Ovary (tissue), 9 donors: ENCODE data around the gene KLHL5. TPM values are rescaled to one million over a fixed set of nuclear protein-coding genes. Genes with fewer than 3 reads are reported as not detected.

ENCODE experiments used
- DNase-seq, 5 donors: peaks; one replicate each; pipeline ENCODE4 v3.0.0-alpha.2; 2019 to 2020
- H3K27ac ChIP-seq, 2 donors: fragments of 200-600 bp; one replicate each; pipeline versions ENCODE4 v1.5.1 to v1.8.0; 2019 to 2022
- H3K27me3 ChIP-seq: fragments of 200-600 bp; one replicate; pipeline ENCODE4 v1.8.0; 2022
- H3K36me3 ChIP-seq: fragments of 200-600 bp; sonication (generic); one replicate; pipeline ENCODE4 v1.5.1; 2019
- H3K4me1 ChIP-seq: one replicate; pipeline ENCODE4 v1.8.1; 2013; ENCODE audit warnings: mild to moderate bottlenecking, moderate library complexity; ENCODE audit not compliant: insufficient read depth
- H3K4me3 ChIP-seq: fragments of 200-600 bp; sonication (generic); one replicate; pipeline ENCODE4 v1.5.1; 2017
- H3K9me3 ChIP-seq, 2 donors: fragments of 200-600 bp in 1 of 2; sonication (generic) in 1 of 2; one replicate each; pipeline versions ENCODE4 v1.5.1 to v1.8.1; 2013 to 2019; ENCODE audit warnings: mild to moderate bottlenecking in 1 of 2, moderate library complexity in 1 of 2
- CTCF ChIP-seq, 3 donors: fragments of 450-650 bp in 2 of 3; fragments of 200-600 bp in 1 of 3; IDR thresholded peaks; one replicate each; pipeline versions ENCODE4 v1.5.1 to v1.8.0; 2016 to 2022; ENCODE audit warnings: antibody characterized with exemption in 3 of 3, mild to moderate bottlenecking in 1 of 3
- EP300 ChIP-seq: sonication (generic); formaldehyde crosslinking; IDR thresholded peaks from one replicate; pipeline ENCODE4 v1.6.1; 2017; ENCODE audit warnings: antibody characterized with exemption
- POLR2A ChIP-seq: fragments of 450-650 bp; IDR thresholded peaks from one replicate; pipeline ENCODE4 v1.6.1; 2017; ENCODE audit warnings: antibody characterized with exemption, mild to moderate bottlenecking, moderate library complexity
- WGBS, 3 donors: extraction: QIAGEN DNeasy Blood & Tissue Kit in 1 of 3; methylation state at CpG; one replicate each; pipeline versions ENCODE4 v1.1.5 to v1.1.7; 2013 to 2017; 5-methylcytosine and 5-hydroxymethylcytosine counted together
- intact Hi-C, 4 donors: fragments of 100-400 bp; cut with DNase I; formaldehyde crosslinking; loops; one replicate each; pipeline versions ENCODE4 v1.11.0 to v1.15.1; 2022 to 2023
- polyA plus RNA-seq, 2 donors: library from polyadenylated mRNA; stranded (reverse); fragments of 200-250 nt in 1 of 2; fragments of 350-450 nt in 1 of 2; fragmentation: Illumina TruSeq in 1 of 2; extraction: RNeasy Lipid Tissue Mini Kit (QIAGEN cat#74804) in 1 of 2; gene quantifications; one replicate each; pipeline ENCODE4 v1.2.3, GENCODE V29; 2013 to 2014
- total RNA-seq, 7 donors: library from RNA; depleted of rRNA in 2 of 7; stranded (reverse); fragments of >200 nt in 2 of 7; fragmentation: NEBNext Ultra II Directional in 3 of 7; extraction: Animal tissue kit (Norgen Biotek cat#: 25700) in 3 of 7; gene quantifications; one replicate each; pipeline versions ENCODE4 v1.1.0 to v1.2.4, GENCODE V29; 2016 to 2023
- donor health status: DM: no; HTN: no; CAD: no; lungs with moderate emphysema.
- donor health status: DM: no; HTN: no; CAD: no.
- donor health status: Bipolar disorder and iron deficiency.
- donor health status: DM: yes; HTN: yes; CAD: no.
- donor health status: DM: no; HTN: no; CAD: no.
- donor health status: DM: yes; HTN: yes; CAD: no.

The KLHL5 gene
- total and polyA plus RNA-seq, 9 donors: 18.0 to 45.9 (median 34.1) TPM

GRCh38 chr4:39114436-39114835 is 52.4 kb downstream of the KLHL5 start:
- no peaks in the 10 kb centered on the region for H3K9me3 ChIP-seq
- H3K36me3 ChIP-seq: no peaks in the 10 kb centered on the region
- no peak for TF ChIP-seq EP300
- no peak for TF ChIP-seq CTCF (IDR thresholded peaks at IDR 0.05)
- no peak for TF ChIP-seq POLR2A
- no peak for DNase-seq
- 72 to 83% (median 74%) methylated on average over 2 of the region's 2 CpGs for whole genome bisulfite sequencing, 3 donors
- H3K4me1 ChIP-seq: no peaks in the 10 kb centered on the region
- H3K4me3 ChIP-seq: no peak overlapping the region
- no peak overlapping the region for H3K27ac ChIP-seq
- intact Hi-C loops: no loop called here
- H3K27me3 ChIP-seq: no peaks in the 10 kb centered on the region

- Histone ChIP-seq H3K4me3 (no peak overlapping the region), H3K4me1 (no peaks in the 10 kb centered on the region), H3K27me3 (no peaks in the 10 kb centered on the region), H3K36me3 (no peaks in the 10 kb centered on the region), H3K27ac (no peak overlapping the region), H3K9me3 (no peaks in the 10 kb centered on the region)
- DNase-seq: no peak
- no peak for TF ChIP-seq EP300
- TF ChIP-seq POLR2A: no peak
- no peak for TF ChIP-seq CTCF (IDR thresholded peaks at IDR 0.05)
- 88 to 90% (median 89%) methylated on average over 6 of the region's 6 CpGs for WGBS, 3 donors
- intact Hi-C loops: loop anchor here in 1 of 4 donors (5.0 kb wide), 1 partner anchor 1516 kb away; no protein-coding TSS in a partner anchor
Observed at GRCh38 chr4:39118034-39118658, 56.1 kb downstream of the KLHL5 start.

- Histone ChIP-seq H3K4me1 (no peaks in the 10 kb centered on the region), H3K27me3 (no peaks in the 10 kb centered on the region), H3K27ac (no peak overlapping the region), H3K36me3 (no peaks in the 10 kb centered on the region), H3K9me3 (no peaks in the 10 kb centered on the region), H3K4me3 (no peak overlapping the region)
- WGBS, 3 donors: 87 to 99% (median 92%) methylated on average over 1 of the region's 1 CpG
- intact Hi-C loops: no loop called here
- no peak for DNase-seq
- no peak for TF ChIP-seq POLR2A
- TF ChIP-seq CTCF (IDR thresholded peaks at IDR 0.05): no peak
- no peak for TF ChIP-seq EP300
Observed at GRCh38 chr4:39120418-39120817, 58.4 kb downstream of the KLHL5 start.

- WGBS, 3 donors: 94% methylated on average over 9 of the region's 9 CpGs
- no peaks in the 10 kb centered on the region for H3K4me1 ChIP-seq
Observed at GRCh38 chr4:39124885-39125599, 63.0 kb downstream of the KLHL5 start.

More at GRCh38 chr4:39124885-39125599, 63.0 kb downstream of the KLHL5 start:
- H3K9me3 ChIP-seq: no peaks in the 10 kb centered on the region
- H3K27ac ChIP-seq: no peak overlapping the region
- no peaks in the 10 kb centered on the region for H3K27me3 ChIP-seq
- no peaks in the 10 kb centered on the region for H3K36me3 ChIP-seq
- DNase-seq: no peak
- TF ChIP-seq POLR2A (no peak), EP300 (no peak), CTCF (IDR thresholded peaks at IDR 0.05) (no peak)
- H3K4me3 ChIP-seq: no peak overlapping the region
- intact Hi-C loops: no loop called here
